Nephron progenitor cell (in vitro differentiated cells): Measurements from ENCODE around the gene LHFPL4.

Source experiments
- DNase-seq: peaks from one replicate; pipeline ENCODE4 v3.0.0; 2021
- H3K27ac Mint-ChIP-seq: 2 replicates; pipeline ENCODE4 v1.8.0; 2021; ENCODE audit warnings: mild to moderate bottlenecking, moderate library complexity, mixed read lengths
- H3K27me3 Mint-ChIP-seq: 2 replicates; pipeline ENCODE4 v1.8.0; 2021; ENCODE audit warnings: mild to moderate bottlenecking, low read depth, mixed read lengths; ENCODE audit not compliant: poor library complexity
- H3K36me3 Mint-ChIP-seq: 2 replicates; pipeline ENCODE4 v1.8.0; 2021; ENCODE audit warnings: low read depth, mixed read lengths
- H3K4me1 Mint-ChIP-seq: 2 replicates; pipeline ENCODE4 v1.8.0; 2021; ENCODE audit warnings: mixed read lengths
- H3K4me3 Mint-ChIP-seq: 2 replicates; pipeline ENCODE4 v1.8.0; 2021; ENCODE audit warnings: mild to moderate bottlenecking, moderate library complexity, mixed read lengths
- H3K9me3 Mint-ChIP-seq: 2 replicates; pipeline ENCODE4 v1.8.0; 2021; ENCODE audit warnings: mild to moderate bottlenecking, moderate library complexity, mixed read lengths
- CTCF ChIP-seq: fragments of 200-600 bp; sonication (generic); IDR thresholded peaks from 2 replicates; pipeline ENCODE4 v1.5.0; 2021; ENCODE audit warnings: antibody characterized with exemption

LHFPL4 gene

GRCh38 chr3:9503283-9503682, 50.3 kb downstream of the LHFPL4 start:
- peak; percentile 85 for DNase-seq
- H3K27me3 Mint-ChIP-seq: peaks cover 74% of the 10 kb centered on the region
- H3K27ac Mint-ChIP-seq: no peak overlapping the region
- H3K36me3 Mint-ChIP-seq: no peaks in the 10 kb centered on the region
- no peak overlapping the region for H3K4me3 Mint-ChIP-seq
- peak; percentile 77 for TF ChIP-seq CTCF
- no peaks in the 10 kb centered on the region for H3K9me3 Mint-ChIP-seq
- H3K4me1 Mint-ChIP-seq: peaks cover 5% of the 10 kb centered on the region

GRCh38 chr3:9501226-9501625, 52.4 kb downstream of the LHFPL4 start:
- no peak overlapping the region for H3K27ac Mint-ChIP-seq
- peaks cover 12% of the 10 kb centered on the region for H3K4me1 Mint-ChIP-seq
- peaks cover 72% of the 10 kb centered on the region for H3K27me3 Mint-ChIP-seq
- no peaks in the 10 kb centered on the region for H3K36me3 Mint-ChIP-seq
- H3K4me3 Mint-ChIP-seq: no peak overlapping the region
- DNase-seq: no peak
- no peaks in the 10 kb centered on the region for H3K9me3 Mint-ChIP-seq
- TF ChIP-seq CTCF: no peak

- peaks cover 63% of the 10 kb centered on the region for H3K27me3 Mint-ChIP-seq
- H3K9me3 Mint-ChIP-seq: no peaks in the 10 kb centered on the region
- H3K27ac Mint-ChIP-seq: no peak overlapping the region
- peak; percentile 93 for DNase-seq
- peaks cover 12% of the 10 kb centered on the region for H3K4me1 Mint-ChIP-seq
- TF ChIP-seq CTCF: peak; percentile 84
- H3K4me3 Mint-ChIP-seq: peak overlapping the region; percentile 64
- H3K36me3 Mint-ChIP-seq: no peaks in the 10 kb centered on the region
Observed at GRCh38 chr3:9500108-9501050, 53.2 kb downstream of the LHFPL4 start.

- no peak for TF ChIP-seq CTCF
- H3K27ac Mint-ChIP-seq: no peak overlapping the region
- no peak for DNase-seq
- H3K36me3 Mint-ChIP-seq: no peaks in the 10 kb centered on the region
- H3K4me1 Mint-ChIP-seq: peaks cover 17% of the 10 kb centered on the region
- peak overlapping the region; percentile 64 for H3K4me3 Mint-ChIP-seq
- no peaks in the 10 kb centered on the region for H3K9me3 Mint-ChIP-seq
- peaks cover 68% of the 10 kb centered on the region for H3K27me3 Mint-ChIP-seq
Observed at GRCh38 chr3:9499455-9500107, 54.0 kb downstream of the LHFPL4 start.

GRCh38 chr3:9498781-9499180, 54.8 kb downstream of the LHFPL4 start:
- H3K27me3 Mint-ChIP-seq: peaks cover 73% of the 10 kb centered on the region
- no peak overlapping the region for H3K4me3 Mint-ChIP-seq
- H3K27ac Mint-ChIP-seq: no peak overlapping the region
- no peak for TF ChIP-seq CTCF
- H3K36me3 Mint-ChIP-seq: no peaks in the 10 kb centered on the region
- peaks cover 21% of the 10 kb centered on the region for H3K4me1 Mint-ChIP-seq
- DNase-seq: no peak
- no peaks in the 10 kb centered on the region for H3K9me3 Mint-ChIP-seq
